ENCODE data around the gene TCF21.

The TCF21 gene

GRCh38 chr6:133871131-133871530 lies 17.8 kb upstream of the TCF21 start:
- DNase-seq (ENCODE audit: low read depth in 1 of 2, low spot score in 1 of 2) = no peak
- TF ChIP-seq, protein P1, sequence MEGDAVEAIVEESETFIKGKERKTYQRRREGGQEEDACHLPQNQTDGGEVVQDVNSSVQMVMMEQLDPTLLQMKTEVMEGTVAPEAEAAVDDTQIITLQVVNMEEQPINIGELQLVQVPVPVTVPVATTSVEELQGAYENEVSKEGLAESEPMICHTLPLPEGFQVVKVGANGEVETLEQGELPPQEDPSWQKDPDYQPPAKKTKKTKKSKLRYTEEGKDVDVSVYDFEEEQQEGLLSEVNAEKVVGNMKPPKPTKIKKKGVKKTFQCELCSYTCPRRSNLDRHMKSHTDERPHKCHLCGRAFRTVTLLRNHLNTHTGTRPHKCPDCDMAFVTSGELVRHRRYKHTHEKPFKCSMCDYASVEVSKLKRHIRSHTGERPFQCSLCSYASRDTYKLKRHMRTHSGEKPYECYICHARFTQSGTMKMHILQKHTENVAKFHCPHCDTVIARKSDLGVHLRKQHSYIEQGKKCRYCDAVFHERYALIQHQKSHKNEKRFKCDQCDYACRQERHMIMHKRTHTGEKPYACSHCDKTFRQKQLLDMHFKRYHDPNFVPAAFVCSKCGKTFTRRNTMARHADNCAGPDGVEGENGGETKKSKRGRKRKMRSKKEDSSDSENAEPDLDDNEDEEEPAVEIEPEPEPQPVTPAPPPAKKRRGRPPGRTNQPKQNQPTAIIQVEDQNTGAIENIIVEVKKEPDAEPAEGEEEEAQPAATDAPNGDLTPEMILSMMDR (IDR thresholded peaks at IDR 0.05; ENCODE audit: insufficient read depth, low read length) = no peak
- TF ChIP-seq, protein P2, sequence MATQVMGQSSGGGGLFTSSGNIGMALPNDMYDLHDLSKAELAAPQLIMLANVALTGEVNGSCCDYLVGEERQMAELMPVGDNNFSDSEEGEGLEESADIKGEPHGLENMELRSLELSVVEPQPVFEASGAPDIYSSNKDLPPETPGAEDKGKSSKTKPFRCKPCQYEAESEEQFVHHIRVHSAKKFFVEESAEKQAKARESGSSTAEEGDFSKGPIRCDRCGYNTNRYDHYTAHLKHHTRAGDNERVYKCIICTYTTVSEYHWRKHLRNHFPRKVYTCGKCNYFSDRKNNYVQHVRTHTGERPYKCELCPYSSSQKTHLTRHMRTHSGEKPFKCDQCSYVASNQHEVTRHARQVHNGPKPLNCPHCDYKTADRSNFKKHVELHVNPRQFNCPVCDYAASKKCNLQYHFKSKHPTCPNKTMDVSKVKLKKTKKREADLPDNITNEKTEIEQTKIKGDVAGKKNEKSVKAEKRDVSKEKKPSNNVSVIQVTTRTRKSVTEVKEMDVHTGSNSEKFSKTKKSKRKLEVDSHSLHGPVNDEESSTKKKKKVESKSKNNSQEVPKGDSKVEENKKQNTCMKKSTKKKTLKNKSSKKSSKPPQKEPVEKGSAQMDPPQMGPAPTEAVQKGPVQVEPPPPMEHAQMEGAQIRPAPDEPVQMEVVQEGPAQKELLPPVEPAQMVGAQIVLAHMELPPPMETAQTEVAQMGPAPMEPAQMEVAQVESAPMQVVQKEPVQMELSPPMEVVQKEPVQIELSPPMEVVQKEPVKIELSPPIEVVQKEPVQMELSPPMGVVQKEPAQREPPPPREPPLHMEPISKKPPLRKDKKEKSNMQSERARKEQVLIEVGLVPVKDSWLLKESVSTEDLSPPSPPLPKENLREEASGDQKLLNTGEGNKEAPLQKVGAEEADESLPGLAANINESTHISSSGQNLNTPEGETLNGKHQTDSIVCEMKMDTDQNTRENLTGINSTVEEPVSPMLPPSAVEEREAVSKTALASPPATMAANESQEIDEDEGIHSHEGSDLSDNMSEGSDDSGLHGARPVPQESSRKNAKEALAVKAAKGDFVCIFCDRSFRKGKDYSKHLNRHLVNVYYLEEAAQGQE (IDR thresholded peaks at IDR 0.05; ENCODE audit: insufficient replicate concordance, low read depth) = no peak
- TF ChIP-seq SPI1 (IDR thresholded peaks at IDR 0.05; ENCODE audit: borderline replicate concordance, low read depth) (no peak), POLR2AphosphoS5 (IDR thresholded peaks at IDR 0.05; ENCODE audit: low read depth) (no peak), GABPA (IDR thresholded peaks at IDR 0.05; ENCODE audit: low read depth) (no peak)
- Histone ChIP-seq H3K4me3 (replicated peaks; ENCODE audit: insufficient read depth, low read length) (no peak overlapping the region), H3K27ac (replicated peaks) (no peak overlapping the region), H3K27me3 (ENCODE audit: insufficient read depth, poor library complexity, severe bottlenecking) (peaks cover 4% of the 10 kb centered on the region)

GRCh38 chr6:133873538-133873937 lies 15.4 kb upstream of the TCF21 start:
- H3K27me3 ChIP-seq (ENCODE audit: insufficient read depth, poor library complexity, severe bottlenecking) = peaks cover 5% of the 10 kb centered on the region
- H3K4me3 ChIP-seq (replicated peaks; ENCODE audit: insufficient read depth, low read length) = no peak overlapping the region
- no peak for DNase-seq (ENCODE audit: low read depth in 1 of 2, low spot score in 1 of 2)
- no peak overlapping the region for H3K27ac ChIP-seq (replicated peaks)
- no peak for TF ChIP-seq SPI1 (IDR thresholded peaks at IDR 0.05; ENCODE audit: borderline replicate concordance, low read depth)
- TF ChIP-seq, protein P2 (IDR thresholded peaks at IDR 0.05; ENCODE audit: insufficient replicate concordance, low read depth) = no peak
- TF ChIP-seq, protein P1 (IDR thresholded peaks at IDR 0.05; ENCODE audit: insufficient read depth, low read length) = no peak

GRCh38 chr6:133877116-133877515 lies 11.8 kb upstream of the TCF21 start:
- no peak for DNase-seq (ENCODE audit: low read depth in 1 of 2, low spot score in 1 of 2)
- H3K27ac ChIP-seq (replicated peaks) = no peak overlapping the region
- no peak for TF ChIP-seq POLR2AphosphoS5 (IDR thresholded peaks at IDR 0.05; ENCODE audit: low read depth)
- TF ChIP-seq, protein P1 (IDR thresholded peaks at IDR 0.05; ENCODE audit: insufficient read depth, low read length) = no peak
- no peak for TF ChIP-seq GABPA (IDR thresholded peaks at IDR 0.05; ENCODE audit: low read depth)
- no peak for TF ChIP-seq SPI1 (IDR thresholded peaks at IDR 0.05; ENCODE audit: borderline replicate concordance, low read depth)
- TF ChIP-seq, protein P2 (IDR thresholded peaks at IDR 0.05; ENCODE audit: insufficient replicate concordance, low read depth) = no peak
- no peak overlapping the region for H3K4me3 ChIP-seq (replicated peaks; ENCODE audit: insufficient read depth, low read length)
- H3K27me3 ChIP-seq (ENCODE audit: insufficient read depth, poor library complexity, severe bottlenecking) = peaks cover 10% of the 10 kb centered on the region

All from HL-60 (cell line).